NCI-H510A (cell line): ENCODE measurements around the gene RALGAPA2.

Source experiments
- DNase-seq: peaks from one replicate; lab custom pipeline; 2025; lab: John Stamatoyannopoulos, UW

The RALGAPA2 gene

GRCh38 chr20:20436689-20437088, 275.8 kb downstream of the RALGAPA2 start:
- DNase-seq: no peak

DNA sequence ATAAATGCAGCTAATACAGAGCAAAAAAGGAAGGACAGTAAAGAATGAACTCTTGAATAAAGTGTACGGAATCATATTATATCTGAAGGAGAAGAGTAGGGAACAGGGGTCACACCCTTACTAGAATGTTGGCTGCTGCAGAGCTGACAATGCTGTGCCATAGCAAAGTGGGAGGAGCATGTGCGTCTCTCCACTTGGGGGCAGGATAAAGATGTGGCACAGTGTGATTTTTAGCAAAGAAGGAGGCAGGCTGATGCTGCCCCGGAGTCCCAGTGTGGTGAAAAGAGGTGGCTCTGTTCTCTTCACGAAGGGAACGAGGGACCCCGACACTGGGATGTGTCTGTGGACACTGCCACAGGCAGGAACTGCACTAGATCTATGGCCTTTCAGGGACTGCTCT, 277.0 kb downstream of the RALGAPA2 start:
- DNase-seq: no peak

- DNase-seq: no peak
These were observed 279.7 kb downstream of the RALGAPA2 start for GRCh38 chr20:20432618-20433286.

DNA sequence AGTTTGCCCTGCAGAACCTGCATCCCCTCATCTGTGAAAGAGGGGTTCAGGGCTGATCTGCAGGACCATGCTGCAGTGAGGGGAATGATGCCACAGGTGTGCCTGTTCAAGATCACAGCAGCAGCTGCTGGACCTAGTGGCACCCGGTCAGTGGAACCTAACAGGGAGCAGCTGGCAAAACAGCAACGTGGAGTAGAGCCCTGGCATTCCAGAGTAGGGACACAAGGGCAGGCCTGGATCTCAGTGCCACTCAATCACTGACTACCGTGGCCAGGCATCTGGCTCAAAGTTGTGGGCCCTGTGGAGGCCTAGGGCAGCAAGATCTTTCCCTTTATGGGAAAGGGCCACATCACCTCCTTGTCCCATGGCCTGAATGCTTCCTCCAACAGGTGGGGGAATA, 282.4 kb downstream of the RALGAPA2 start:
- DNase-seq: no peak

DNA sequence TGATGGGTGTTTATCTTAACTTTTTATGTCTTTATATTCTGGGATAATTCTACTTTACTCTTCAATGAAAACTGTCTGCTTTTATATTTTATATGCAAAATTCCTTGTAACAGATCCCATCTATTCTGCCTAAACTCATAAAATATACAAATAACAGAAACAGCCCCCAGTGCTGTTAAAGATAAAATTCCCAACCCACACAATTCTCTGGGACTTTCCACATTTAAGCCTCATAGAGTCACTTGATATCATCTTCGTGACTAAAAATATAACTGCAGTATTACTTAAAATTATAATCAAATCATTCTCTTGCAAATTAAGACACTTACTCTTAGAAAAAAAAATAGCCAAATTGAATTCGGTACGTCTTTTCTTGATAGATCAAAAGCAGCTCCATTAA, 284.4 kb downstream of the RALGAPA2 start:
- DNase-seq: no peak

DNA sequence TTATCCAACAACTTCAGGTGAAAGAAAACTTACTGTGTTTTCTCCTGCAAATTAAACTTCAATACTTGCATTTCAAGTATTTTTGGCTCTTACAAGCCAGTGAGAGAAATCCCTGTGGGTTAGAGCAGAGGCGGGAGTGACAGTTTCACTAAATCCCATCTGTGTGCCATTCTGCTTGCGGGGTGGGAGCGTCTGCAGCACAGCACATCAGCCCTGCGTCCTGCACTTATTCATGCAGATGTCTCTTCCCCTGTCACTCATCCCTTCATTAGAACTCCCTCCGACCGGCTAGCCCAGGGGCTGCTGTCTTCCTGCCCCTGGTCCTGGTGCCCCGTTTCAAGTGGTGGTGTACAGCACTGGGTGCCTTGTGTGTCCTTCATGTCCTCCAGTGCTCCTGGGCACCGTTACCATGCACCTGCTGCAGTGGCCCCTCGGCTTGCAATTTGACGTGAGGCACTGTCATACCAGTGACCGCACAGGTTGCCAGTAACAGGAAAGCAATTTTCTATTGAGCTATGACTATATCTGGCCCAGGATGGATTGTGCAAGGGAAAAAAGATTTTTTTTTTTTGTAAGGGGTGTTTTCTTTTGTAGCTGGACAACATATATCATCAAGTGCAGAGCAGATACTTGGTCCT, 285.1 kb downstream of the RALGAPA2 start:
- no peak for DNase-seq

- DNase-seq: no peak
These were observed 285.9 kb downstream of the RALGAPA2 start for GRCh38 chr20:20426655-20426907.

DNA sequence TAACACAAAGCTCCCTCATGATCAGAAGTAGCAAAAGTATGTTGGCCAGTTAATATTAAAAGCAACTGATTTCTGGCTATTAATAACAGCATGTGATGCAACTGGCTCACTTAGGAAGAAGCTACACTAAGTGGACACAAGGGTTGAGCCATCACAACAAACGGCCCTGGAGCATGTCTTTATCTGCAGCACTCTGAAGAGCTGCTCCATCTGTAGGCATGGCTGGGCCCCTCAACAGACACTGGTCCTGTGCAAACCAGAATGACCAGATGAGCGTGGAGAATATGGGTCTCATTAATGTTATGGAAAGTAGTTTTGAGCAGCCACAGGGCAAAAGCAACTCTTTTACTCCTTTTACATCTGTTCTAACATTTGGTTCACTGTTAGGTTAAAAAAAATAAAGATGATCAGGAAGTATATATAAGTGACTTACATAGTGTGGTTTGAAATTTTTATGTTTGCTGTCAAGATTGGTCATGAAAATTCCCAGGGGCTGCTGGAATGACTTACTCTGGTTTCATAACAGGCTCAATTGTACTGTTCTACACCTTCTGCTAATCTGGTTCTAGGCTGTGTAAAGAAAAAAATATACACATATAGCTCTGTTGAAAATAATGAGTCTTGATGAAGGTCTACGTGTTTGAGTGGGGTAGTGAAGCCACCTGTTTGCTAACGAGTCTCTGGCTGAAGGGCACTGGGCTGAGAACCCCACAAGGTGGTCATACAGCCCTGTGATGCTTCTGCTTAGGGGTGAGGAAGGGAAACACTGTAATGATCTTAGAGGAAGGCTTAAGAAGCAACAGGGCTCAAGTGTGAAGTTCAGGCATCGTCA, 286.4 kb downstream of the RALGAPA2 start:
- DNase-seq: no peak

GRCh38 chr20:20423117-20423516, 289.3 kb downstream of the RALGAPA2 start:
- no peak for DNase-seq

DNA sequence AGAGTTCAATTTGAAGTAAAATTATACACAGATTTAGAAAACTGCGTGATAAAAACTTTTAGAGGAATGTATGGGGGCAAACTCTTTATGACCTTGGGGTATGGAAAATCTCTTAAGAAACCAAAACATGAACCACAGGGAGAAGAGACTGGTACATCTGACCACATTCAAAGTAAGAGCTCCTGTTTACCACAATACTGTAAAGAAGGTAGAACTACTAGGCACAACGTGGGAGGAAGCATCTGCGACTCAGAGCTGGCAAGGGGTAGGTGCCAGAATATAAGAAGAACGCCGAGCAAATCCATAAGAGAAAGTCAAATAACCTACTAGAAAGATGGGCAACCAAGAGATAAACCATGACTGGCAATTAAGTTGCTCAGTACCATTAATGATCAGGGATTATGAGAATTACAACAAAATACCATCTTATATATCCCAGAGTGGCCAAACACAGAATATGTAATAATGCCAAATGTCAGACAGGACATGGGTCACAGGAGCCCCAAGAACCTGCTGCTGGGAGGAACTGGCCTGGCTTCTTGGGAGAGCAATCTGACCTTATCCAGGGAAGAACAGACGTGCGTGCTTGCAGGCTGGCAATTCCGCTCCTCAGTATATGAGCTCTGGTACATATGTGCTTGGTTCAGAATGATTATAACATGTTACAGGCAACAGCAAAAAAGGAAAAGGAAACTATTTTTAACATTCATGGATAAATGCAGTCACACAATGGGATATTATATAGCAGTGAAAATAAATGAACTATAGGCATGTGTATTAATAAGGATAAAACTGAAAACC, 294.4 kb downstream of the RALGAPA2 start:
- no peak for DNase-seq

DNA sequence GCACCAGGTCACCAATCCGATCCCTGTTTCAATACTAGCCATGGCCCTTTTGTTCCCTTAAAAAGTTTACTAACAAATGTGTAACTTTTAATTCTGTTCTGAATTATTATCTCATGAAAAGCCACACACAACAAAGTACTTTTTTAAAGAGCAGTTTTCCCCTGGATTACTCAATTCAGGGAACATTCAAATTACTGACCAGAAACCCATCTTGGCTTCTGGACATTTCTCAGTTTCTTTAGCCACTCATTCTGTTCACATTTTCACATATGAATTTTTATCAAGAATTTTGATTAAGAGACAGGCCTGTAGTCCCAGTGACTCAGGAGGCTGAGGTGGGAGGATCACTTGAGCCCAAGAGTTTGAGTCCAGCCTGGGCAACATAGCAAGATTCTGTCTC, 297.1 kb downstream of the RALGAPA2 start:
- no peak for DNase-seq

GRCh38 chr20:20414640-20415220, 297.7 kb downstream of the RALGAPA2 start:
- no peak for DNase-seq

GRCh38 chr20:20413810-20414281, 298.6 kb downstream of the RALGAPA2 start:
- DNase-seq: no peak

- DNase-seq: no peak
These were observed 299.7 kb downstream of the RALGAPA2 start for GRCh38 chr20:20412750-20413149.

DNA sequence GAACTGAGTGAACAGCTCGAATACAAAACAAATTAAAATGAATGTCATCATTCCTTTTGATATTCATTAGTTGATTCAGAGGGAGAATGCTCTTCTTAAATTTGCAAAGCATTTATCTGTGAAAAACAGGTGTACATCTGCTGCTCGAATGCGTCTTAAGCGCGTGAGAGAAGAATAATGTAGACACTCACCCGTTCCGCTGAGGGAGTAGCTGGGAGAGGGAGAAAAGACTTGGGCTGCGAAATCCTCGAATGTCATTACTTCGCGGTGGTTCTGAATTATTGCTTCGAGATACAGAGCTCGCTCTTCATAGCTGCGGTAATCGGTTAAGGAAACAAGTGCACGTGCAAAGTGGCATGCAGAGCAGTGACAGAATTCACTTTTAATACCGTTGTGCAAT, 300.6 kb downstream of the RALGAPA2 start:
- no peak for DNase-seq

DNA sequence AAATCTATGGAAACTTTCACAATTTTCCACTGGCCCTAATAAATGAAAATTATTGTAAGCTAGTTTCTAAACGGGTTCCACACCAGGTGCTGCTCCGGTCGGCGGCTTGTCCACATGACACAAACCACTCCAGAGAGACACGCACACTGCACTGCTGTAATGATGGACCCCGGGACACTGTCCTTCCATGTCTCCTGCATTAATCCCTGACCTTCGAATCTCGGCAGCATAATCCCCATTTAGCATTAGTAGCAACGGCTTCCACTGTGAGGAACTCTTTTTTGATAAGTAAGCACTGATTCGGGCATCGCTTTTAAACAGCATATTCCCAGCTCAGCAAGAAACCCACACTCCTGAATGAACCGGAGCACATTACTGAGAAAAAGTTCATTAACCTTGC, 301.0 kb downstream of the RALGAPA2 start:
- no peak for DNase-seq

- DNase-seq: peak; percentile 79
These were observed 301.8 kb downstream of the RALGAPA2 start for GRCh38 chr20:20410678-20411077.

DNA sequence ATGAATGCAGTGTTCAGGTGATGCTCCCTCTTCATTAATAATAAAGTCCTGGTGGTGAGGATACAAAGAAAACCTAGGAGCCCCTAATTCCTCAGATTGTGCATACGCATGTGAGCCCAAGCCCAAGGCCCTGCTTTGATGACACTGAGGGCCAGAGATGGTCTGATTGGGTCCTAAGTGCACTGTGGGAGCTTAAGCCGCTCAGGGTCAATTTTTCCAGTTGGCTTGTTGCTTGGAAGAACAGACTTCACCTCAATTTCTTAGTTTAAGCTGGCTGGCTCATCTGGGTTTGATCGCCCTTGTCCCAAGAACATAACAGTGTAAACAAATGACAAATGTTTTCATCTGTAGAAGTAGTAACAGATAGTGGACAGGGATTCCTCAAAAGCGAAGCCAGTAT, 303.1 kb downstream of the RALGAPA2 start:
- DNase-seq: no peak

DNA sequence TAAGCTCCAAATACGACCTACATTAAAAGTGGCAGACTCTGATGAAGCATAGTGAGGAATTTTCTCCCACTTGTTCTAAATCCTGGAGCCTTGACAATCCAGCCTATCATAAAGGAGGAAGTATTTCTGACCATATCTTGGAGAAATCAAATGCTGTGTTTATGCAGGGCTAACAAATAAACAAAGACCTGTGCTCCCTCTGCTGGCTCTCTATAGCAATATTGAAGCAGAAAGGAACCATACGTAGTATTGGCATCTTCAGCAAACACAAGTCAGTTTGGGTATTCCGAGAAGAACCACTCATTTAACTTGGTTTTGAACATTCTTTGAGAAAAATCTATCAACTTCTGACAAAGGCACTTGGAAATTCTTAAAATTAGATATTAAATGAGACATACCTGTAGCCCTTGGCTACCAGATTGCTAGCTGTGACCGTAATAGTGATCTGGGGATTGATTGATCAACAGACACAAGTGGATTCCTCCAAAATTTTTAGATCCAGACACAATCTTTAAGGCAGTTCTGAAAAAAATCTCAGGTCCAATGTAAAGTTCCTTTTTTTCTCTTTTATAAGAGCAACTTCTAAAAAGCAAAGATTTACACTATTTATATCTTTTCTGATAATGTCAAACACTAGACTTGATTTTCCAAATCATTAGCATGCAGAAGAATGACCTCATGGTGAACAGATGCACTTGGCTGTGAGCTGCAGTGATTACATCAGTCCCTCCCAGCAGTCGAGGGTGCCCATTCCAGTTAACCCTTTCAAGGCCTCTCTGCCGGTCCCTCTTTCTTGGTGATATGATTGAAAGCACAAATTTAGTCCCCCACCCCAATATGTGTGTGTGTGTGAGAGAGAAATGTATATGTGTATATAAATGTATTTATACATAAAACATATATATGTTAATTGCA, 304.3 kb downstream of the RALGAPA2 start:
- DNase-seq: no peak

- DNase-seq: no peak
These were observed 306.1 kb downstream of the RALGAPA2 start for GRCh38 chr20:20406306-20406705.

DNA sequence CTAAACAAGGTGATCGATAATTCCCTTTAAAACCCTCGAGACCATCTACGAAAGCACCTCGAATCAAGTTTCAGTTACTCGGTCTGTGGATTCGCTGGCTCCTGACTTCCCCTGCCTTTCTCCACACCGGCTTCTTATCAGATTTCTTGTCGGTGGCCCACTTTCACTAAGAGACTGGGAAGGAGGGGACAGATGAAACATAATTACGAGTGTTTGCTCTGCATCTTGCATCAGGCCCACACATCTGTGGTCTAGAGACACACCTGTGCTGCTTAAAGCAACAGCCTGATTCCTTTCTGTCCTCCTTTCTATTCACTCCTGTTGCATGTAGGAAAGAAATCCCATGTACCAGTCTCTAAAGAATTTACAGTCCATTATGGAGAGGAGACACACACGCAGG, 306.8 kb downstream of the RALGAPA2 start:
- DNase-seq: no peak
